GM18870 (cell line): Measurements from ENCODE around the gene C9orf78.

Experiments used
- ATAC-seq: cut with Tn5 transposase; IDR thresholded peaks from one replicate; pipeline ENCODE4 v1.9.1; 2021; ENCODE audit warnings: moderate library complexity; ENCODE audit not compliant: unreplicated experiment

C9orf78 gene, protein sequence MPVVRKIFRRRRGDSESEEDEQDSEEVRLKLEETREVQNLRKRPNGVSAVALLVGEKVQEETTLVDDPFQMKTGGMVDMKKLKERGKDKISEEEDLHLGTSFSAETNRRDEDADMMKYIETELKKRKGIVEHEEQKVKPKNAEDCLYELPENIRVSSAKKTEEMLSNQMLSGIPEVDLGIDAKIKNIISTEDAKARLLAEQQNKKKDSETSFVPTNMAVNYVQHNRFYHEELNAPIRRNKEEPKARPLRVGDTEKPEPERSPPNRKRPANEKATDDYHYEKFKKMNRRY

DNA sequence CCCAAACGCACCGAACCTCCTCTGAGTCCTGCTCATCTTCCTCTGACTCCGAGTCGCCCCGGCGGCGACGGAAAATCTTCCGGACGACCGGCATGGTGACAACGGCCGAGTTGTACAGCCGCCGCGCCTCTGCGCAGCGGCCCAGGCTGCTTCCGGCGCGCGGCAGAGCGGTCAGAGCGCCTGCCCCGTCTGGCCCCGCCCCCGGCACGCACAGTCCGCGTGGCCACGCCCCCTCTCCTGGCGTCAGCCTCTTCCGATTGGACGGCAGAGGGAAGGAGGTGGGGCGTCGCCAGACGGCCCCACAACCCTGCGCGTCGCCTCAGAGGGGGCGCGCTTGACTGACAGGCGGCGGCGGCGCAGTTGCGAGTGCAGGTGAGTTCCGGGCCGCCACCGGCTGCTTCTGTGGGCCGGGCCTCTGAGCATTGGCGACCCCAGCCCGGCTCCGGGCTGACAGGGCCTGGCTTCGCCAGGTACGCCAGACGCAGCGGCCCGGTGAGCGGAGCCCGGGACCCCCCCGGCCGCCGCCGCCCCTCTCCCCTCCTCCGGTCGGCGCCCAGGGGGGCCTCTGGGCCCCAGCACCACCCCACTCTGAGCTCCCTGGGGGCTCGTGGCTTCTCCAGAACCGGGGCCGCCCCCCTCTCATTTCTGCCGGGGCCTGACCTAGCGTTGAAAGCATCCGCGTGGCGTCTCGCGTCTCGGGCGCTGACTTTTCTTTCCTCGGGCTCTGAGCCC, at the start of gene C9orf78, which contains the start of gene USP20:
Gene C9orf78, minus strand, starts transcription at position 148 of the 732 bp plus-strand sequence. Its CDS starts 54 bp downstream, at position 94.
Gene USP20, plus strand, starts transcription at position 331 of the 732 bp plus-strand sequence. CDS start 17,098 bp downstream, outside the sequence.
- ATAC-seq: peak; percentile 62

DNA sequence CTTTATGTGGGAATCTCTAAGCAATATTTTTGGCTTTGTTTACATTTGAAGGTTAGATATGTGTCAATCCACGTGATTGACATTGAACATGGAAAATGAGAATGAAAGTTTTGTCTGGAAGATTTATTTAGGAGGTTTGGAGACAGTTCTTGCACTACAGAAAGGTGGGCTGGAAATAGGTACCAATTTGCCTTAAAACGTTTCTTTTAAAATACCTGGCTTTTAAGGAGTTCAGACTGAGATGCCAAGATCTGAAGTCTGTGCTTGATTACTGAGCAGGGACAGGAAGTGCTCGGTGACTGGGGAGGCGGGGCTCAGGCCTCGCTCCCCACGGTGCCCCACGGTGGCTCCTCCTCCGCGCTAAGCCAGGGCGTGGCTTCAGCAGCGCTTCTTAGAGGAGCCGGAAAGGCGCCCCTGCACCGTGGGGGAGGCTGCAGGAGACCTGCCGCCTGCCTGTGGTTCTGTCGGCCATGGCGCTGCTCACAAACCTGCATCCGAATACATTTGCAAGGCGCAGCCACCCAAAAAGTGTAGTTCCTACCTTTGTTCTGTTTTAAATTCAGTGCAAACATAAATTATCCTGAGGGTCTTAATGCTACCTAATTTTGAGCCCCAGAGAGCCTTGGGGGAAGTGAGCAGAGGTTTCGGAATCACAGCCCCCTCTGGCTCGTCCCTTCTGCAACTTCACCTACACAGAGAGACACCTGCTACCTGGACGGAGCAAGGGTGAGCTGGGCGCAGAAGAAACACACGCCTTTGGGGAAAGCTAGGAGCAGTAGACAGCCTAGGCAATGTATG, 49.3 kb upstream of the C9orf78 start:
- no peak for ATAC-seq

DNA sequence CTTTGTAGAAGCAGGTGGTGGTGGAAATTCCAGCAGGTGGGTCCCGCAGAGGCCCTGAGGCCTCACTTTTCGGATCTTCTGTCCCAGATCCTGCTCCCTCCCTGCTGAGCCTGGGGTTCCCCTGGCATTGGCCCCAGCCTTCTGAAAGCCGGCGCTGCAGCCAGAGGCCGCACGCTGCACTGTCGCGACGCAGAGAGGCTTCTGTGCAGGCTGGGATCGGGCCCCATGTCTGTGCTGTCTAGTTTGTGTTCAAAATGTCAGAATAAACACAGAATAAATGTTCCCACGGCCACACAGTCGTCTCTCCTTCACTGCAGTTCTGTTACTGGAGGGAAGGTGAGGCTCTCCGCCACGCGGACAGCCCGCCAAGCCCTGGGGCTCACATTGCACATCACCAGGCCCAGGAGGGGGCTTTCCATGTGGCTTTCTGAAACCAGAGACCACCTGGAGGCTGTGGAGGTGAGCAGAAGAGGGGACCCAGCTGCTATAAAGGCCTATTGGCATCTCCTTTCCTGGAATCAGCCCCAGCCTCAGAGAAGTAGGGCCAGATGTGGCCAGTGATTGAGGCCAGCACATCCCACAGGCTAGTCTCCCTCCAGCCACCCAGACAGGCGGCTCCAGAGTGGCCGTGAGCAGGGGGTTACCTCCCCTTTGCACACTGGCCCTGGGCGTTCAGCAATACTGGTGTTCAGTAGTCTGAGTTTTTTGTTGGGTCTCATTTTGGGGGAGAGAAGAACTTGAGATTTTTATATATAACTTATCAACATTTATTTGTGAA, 46.7 kb upstream of the C9orf78 start:
- ATAC-seq: no peak

DNA sequence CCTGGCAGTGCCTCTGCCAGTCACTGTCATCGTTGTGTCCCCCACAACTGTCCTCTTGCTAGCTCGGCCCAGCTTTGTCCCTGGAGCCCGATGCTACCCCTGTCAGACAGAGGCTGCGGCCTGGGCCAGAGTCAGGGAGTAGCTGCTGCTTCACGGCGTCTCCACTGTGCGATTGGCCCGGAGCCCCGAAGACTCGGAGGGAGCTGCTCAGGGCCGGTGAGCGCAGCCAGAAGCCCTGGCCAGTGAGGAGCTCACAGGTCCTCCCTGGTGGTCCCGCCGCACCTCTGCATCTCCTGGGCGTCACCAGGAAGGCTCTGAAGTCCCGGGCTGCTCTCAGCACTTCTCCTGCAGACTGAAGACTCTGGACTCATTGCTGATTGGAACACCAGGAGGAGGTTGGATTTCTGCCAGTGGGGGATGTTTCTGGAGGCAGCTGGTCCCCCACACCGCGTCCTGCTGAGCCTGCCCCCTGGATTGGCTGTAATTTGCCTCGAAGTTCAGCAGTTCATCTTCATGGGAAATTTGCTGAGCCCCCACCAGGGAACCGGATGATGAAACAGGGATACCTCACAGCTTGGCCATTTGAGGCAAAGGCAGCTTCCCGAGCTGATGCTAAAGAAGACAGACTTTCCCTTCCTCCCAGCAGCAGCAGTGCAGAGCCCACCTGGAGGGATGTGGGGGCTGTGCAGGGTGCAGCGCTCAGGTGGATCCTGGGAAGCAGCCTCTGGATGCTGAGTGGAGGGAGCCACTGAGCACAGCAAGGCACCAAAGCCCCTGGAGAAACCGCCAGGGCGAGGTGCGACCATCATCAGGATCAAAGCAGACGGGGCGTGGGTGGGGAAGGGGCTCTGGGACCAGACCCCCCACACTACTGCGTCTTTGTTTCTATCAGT, 45.8 kb upstream of the C9orf78 start:
- no peak for ATAC-seq

DNA sequence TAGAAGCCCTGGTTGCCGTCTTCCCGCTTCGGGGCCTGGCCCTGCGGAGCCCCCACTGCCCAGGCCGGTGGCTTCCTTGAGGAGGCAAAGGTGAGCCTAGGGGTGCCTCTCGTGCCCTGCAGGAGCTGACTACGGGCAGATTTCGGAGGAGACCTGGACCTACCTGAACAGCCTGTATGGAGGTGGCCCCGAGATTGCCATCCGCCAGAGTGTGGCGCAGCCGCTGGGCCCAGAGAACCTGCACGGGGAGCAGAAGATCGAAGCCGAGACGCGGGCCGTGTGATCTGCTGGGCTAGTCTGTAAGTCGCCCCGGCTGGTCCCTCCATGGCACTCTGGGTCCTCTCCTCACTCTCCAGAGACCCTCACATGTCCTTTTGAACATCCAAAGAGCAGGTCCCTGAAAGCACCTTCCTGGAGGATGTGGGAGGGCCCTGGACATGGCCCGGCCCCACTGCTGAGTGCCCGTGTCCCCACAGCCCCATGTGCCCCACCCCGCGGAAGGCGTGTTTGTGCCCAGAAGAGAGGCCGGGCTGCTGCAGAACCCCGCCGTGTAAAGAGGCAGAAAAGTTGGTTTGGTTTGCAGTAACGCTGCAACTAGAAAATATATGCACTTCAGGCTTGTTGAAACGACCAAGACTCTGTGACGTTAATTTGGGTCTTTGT, 45.0 kb upstream of the C9orf78 start:
- no peak for ATAC-seq

DNA sequence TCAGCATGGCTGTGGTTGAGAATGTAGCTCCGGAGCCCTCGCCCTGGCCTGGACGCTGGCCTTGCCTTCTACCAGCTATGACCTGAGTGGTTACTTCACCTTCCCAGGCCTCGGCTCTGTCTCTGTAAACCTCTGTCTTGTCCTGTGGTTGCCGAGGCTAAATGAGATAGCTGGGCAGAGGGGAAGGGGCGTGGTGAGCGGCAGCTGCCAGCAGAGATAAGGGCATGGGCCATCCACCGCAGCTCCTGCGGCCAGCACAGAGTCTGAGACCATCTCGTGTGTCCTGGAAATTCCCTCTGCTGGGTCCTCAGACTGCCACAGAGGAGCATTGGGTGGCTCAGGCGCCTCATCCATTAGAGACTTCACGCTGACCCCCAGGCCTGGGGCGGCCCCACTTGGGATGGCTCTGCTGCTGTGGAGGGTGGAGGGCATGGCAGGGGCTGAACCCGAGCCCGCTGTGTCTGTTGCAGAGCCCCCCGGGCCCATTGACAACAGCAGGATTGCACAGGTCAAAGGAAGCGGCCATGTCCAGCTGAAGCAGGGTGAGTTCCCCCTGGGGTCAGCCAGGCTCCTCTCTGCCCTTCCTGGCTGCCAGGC, 44.1 kb upstream of the C9orf78 start:
- ATAC-seq: no peak

DNA sequence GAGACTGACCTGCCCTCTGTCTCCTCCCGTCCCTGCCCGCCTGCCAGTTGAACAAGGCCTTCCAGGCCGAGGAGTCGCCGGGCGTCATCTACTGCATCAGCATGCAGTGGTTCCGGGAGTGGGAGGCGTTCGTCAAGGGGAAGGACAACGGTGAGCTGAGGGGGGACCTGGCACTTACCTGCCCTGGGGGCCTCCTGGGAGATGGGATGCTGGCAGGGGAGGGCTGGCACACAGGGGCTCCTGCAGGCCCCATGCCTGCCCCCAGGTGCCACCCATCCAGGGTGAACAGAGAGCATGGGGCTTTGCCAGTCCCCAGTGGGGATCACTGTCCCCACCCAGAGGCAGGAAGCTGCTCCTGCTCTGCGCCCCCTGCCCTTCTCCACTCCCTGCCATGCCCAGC, 43.2 kb upstream of the C9orf78 start:
- no peak for ATAC-seq

DNA sequence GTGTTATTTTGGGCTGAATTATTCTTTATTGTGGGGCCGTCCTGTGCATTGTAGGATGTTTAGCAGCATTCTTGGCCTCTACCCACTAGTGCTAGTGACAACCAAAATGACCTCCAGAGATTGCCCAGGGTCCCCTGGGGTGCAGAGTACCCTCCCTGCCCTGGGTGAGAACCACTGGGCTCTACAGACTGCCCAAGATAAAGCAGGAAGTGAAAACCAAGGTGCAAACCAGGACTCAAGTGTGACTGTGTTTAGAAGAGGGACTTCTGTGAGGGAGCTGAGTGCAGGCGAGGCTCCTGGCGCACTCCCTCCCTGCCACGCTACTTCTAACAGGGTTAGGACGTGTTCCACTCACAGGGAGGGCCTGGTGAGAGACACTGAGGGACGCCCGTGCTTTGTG, 41.7 kb upstream of the C9orf78 start:
- ATAC-seq: no peak

DNA sequence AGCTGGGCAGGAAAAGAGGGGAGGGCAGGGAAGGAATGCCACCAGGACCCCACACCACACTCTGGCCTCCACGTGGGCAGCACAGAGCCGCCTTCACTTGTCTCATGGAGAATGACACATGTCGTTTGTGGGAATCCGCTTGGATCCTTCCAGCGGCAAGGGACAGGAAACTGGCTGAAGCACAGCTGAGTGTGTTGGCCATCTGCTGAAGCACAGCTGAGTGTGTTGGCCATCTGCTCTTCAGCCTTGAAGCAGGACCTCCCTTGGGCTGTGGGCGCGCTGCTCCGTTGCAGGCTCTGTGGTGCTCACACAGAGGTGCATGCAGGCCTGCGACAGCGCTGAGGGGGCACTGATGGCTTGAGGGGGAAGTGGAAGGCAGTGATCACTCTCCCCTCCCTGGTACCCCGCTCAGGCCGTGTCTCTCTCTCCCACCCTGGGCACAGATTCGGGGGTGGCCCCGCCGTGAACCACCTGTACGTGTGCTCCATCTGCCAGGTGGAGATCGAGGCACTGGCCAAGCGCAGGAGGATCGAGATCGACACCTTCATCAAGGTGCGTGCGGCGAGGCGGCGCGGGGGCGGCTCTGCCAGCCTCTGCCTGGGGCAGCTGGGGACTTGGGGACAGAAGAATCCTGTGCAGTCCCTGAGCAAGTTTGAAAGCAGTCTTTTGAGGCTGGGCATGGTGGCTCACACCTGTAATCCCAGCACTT, 40.8 kb upstream of the C9orf78 start:
- no peak for ATAC-seq

DNA sequence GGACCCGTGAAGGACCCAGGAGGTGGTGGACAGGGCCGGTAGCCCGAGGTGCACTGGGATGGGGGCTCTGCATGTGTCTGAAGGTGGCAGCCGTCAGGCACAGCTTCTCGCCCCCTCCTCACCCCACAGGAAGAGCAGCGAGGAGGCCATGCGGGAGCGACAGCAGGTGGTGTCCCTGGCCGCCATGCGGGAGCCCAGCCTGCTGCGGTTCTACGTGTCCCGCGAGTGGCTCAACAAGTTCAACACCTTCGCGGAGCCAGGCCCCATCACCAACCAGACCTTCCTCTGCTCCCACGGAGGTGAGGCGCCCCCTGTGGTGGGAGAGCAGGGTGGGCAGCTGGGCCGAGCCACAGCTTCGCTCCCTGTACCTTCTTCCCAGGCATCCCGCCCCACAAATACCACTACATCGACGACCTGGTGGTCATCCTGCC, 40.1 kb upstream of the C9orf78 start:
- no peak for ATAC-seq

DNA sequence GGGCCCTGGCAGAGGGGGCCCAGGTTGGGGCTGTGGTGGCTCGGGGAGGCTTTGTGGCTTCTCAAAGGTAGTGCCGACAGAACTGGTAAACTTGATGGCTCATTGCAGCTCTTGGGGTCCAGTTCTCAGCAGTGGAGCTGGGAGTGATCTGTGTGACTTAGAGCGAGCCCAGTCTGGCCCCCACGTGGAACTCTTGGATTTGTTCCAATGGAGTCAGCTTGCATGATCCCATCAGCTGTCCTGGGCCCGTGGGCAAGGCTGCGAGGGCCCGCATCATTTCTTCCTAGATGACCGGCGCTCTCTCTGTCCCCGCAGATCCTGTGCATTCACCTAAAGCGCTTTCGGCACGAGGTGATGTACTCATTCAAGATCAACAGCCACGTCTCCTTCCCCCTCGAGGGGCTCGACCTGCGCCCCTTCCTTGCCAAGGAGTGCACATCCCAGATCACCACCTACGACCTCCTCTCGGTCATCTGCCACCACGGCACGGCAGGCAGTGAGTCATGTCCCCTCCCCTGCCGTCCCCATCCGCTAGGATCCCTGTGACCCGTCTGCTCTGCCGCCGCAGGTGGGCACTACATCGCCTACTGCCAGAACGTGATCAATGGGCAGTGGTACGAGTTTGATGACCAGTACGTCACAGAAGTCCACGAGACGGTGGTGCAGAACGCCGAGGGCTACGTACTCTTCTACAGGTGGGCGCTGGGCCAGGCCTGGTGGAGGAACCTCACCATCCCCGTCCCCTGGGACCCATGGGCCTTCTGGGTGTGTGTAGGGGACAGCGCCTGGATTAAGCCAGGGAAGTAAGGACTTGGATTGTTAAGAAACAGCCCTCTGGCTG, 39.4 kb upstream of the C9orf78 start:
- no peak for ATAC-seq

DNA sequence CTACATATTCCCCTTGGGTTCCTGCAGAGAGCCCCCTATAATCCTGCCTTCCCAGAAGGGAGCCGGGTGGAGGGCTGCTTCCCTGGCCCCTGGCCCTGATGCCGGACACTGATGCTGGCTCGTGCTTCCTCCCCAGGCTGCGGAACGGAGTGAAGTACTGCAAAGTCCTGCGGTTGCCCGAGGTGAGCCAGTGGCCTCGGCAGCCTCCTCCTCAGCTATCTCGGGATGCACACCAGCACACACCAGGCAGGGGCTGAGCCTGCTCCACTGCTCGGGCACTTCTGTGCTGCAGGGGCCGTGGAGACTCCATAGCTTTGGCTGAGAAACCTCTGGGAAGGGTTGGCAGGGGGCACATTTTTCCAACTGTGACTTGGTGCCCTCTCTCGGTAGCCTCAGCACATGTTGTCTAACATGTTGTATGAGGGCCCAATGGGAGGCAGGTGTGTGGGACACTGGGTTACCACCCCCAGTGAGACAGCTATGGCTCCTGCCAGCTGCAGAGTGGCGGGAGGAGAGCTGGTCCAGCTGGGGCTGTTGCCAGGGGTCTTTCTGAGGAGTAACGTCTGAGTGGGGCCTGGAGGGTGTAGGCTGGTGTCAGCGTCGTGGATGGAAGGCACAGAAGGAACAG, 38.6 kb upstream of the C9orf78 start:
- no peak for ATAC-seq

DNA sequence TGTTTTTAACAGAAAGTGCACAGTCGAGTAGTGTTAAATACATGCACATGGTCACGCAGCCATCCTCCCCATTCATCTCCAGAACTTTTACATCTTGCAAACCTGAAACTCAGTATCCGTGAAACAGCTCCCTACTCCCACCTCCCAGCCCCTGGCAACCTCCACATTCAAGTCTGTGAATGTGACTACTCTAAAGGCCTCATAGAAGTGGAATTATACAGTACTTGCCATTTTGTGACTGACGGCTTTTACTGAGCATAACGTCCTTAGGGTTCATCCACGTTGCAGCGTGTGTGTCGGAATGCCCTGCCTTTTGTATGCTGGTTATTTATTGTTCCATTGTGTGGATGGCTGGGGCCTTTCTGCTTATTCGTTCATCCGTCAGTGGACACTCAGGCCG, 36.0 kb upstream of the C9orf78 start:
- no peak for ATAC-seq

DNA sequence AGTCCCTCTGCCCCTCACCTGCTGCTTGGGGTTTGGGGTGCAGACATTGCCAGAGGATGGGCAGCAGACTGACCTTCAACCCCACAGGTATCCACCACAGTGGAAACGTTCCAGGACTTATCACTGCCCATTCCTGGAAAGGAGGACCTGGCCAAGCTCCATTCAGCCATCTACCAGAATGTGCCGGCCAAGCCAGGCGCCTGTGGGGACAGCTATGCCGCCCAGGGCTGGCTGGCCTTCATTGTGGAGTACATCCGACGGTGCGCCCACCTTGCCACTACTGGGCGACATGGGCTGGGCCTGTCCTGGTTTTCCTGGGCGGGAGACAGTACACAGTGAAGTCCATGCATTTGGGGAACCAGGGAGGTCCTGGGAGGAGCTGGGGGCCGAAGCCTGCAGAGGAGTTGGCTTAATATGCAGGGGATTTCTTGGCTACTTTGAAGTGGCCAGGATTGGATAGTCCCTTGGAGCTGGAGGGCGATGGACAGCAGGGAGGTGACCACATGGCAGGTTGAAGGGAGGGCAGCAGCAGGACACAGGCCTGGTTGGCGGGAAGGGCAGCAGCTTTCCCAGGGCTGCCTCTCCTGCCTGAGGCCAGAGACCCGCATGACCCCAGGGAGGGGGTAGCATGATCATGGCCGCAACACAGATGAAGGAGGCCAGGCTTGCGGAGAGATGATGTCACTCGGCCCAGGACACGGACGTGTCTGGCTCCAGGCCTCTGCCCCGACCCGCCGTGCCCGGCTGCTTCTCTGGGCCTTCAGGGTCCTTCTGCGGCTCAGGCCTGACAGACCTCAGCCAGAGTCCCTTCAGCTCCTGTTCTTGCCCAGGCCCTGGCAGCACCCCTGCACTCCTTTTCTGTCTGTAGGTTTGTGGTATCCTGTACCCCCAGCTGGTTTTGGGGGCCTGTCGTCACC, 34.8 kb upstream of the C9orf78 start:
- ATAC-seq: no peak

DNA sequence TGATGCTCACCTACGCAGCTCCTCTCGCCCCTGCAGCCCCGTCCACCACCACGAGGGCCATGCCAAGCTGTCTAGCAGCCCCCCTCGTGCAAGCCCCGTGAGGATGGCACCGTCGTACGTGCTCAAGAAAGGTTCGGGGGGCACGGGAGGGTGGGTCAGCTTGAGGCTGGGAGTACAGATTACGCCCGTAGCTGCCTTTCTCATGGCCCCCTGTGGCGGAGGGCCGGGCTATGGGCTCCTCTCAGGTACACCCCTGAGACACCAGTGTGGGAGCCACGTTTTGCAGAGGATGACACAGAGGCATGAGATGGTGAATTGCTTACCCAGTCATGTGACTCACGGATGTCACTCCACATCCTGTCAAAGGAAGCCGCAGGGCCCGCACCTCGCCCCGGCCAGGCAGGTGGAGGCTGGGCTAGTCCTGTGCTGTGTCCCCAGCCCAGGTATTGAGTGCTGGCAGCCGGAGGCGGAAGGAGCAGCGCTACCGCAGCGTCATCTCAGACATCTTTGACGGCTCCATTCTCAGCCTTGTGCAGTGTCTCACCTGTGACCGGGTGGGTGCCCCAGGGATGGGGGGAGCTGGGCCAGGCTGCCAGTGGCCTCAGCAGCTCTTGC, 33.9 kb upstream of the C9orf78 start:
- ATAC-seq: no peak
